ENCODE results near the gene RBFOX2. TPM values are rescaled to one million over a fixed set of nuclear protein-coding genes. Genes with fewer than 3 reads are reported as not detected.

Gene RBFOX2
- total and polyA plus RNA-seq, 2 experiments from 2014 or later: 299 to 339 TPM

DNA sequence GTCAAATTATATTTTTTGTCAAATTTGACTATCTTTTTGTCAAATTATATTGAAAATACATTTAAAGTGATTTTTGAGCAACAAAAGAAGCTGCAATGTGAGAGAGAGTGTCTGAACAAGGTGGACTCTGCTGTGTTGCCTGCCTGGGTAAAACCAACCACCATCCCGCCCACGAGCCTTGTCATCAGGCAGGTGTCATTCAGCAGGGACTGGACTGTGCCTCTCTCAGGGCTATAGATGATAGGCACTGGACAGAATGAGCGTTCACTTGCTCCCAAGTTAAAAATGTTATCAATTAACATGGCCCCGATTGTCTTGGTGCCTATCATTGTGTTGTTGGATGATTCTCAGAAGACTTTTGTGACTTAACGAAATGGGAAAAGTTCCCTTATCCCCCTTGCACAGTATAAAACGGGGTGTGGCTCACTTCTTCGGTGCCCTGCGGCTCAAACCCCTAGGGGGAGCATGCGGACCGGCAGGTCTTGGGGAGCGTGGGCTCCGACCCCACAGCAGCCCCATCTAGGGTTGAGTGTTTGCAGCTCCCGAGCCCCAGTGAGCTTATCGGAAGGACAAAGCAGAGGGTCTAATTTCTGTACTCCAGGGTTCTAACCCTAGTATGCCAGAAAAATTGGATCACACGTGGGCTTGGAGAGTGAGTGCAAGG, 309.3 kb downstream of the RBFOX2 start:
- Histone ChIP-seq H3K27me3 (no peaks in the 10 kb centered on the region), H3K27ac (no peak overlapping the region), H3K9me3 (ENCODE audit: low read depth) (no peaks in the 10 kb centered on the region), H3K4me1 (ENCODE audit: low read depth) (no peaks in the 10 kb centered on the region), H3K4me3 (no peak overlapping the region), H3K36me3 (no peaks in the 10 kb centered on the region)
- no peak for DNase-seq (ENCODE audit: low read depth in 1 of 2, low spot score in 1 of 2)
- TF ChIP-seq, protein P1, sequence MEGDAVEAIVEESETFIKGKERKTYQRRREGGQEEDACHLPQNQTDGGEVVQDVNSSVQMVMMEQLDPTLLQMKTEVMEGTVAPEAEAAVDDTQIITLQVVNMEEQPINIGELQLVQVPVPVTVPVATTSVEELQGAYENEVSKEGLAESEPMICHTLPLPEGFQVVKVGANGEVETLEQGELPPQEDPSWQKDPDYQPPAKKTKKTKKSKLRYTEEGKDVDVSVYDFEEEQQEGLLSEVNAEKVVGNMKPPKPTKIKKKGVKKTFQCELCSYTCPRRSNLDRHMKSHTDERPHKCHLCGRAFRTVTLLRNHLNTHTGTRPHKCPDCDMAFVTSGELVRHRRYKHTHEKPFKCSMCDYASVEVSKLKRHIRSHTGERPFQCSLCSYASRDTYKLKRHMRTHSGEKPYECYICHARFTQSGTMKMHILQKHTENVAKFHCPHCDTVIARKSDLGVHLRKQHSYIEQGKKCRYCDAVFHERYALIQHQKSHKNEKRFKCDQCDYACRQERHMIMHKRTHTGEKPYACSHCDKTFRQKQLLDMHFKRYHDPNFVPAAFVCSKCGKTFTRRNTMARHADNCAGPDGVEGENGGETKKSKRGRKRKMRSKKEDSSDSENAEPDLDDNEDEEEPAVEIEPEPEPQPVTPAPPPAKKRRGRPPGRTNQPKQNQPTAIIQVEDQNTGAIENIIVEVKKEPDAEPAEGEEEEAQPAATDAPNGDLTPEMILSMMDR (IDR thresholded peaks at IDR 0.05; ENCODE audit: low read depth, low read length): no peak

DNA sequence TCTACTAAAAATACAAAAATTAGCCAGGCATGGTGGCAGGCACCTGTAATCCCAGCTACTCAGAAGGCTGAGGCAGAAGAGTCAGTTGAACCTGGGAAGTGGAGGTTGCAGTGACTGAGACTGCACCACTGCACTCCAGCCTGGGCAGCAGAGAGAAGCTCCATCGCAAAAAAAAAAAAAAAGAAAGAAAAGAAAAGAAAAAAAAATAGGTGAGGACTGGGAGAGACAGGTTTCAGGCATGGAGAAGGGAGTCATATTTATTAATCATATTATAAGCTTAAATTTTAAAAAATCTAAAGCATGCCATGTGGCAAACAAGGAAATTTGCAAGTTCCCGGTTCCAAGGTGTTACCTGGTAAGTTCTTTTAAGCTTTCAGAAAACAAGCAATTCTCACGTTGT, 311.1 kb downstream of the RBFOX2 start, which contains the start of gene APOL5:
Gene APOL5, plus strand, starts transcription at position 301 of the 400 bp plus-strand sequence. Its CDS starts 0 bp downstream, at position 301.
- Histone ChIP-seq H3K27me3 (no peaks in the 10 kb centered on the region), H3K9me3 (ENCODE audit: low read depth) (no peaks in the 10 kb centered on the region), H3K36me3 (no peaks in the 10 kb centered on the region), H3K4me3 (no peak within 1 kb of the TSS), H3K4me1 (ENCODE audit: low read depth) (no peaks in the 10 kb centered on the region), H3K27ac (no peak within 1 kb of the TSS)
- TF ChIP-seq, protein P1 (IDR thresholded peaks at IDR 0.05; ENCODE audit: low read depth, low read length): no peak
- DNase-seq (ENCODE audit: low read depth in 1 of 2, low spot score in 1 of 2): no peak

DNA sequence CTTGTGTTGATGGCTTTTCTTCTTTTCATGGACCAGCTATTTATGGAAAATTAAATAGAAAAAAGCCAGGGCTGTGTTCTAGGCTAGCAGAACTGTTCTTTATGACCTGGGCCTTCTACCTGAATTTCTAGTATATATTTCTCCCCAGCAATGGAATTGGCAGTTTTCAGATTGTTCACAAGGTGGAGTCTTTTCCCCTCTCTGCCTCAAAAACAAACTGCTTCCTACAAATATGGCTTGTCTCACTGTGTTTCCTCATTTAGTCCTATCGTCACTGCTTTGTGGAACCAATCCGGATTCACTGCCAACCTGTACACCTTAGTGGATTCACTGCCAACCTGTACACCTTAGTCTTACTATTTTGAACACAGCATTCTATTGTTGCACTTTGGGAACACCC, 316.0 kb downstream of the RBFOX2 start:
- no peaks in the 10 kb centered on the region for H3K36me3 ChIP-seq
- no peaks in the 10 kb centered on the region for H3K4me1 ChIP-seq (ENCODE audit: low read depth)
- no peaks in the 10 kb centered on the region for H3K27me3 ChIP-seq
- H3K9me3 ChIP-seq (ENCODE audit: low read depth): no peaks in the 10 kb centered on the region
- TF ChIP-seq, protein P1 (IDR thresholded peaks at IDR 0.05; ENCODE audit: low read depth, low read length): no peak
- no peak for DNase-seq (ENCODE audit: low read depth in 1 of 2, low spot score in 1 of 2)
- no peak overlapping the region for H3K27ac ChIP-seq
- no peak overlapping the region for H3K4me3 ChIP-seq

DNA sequence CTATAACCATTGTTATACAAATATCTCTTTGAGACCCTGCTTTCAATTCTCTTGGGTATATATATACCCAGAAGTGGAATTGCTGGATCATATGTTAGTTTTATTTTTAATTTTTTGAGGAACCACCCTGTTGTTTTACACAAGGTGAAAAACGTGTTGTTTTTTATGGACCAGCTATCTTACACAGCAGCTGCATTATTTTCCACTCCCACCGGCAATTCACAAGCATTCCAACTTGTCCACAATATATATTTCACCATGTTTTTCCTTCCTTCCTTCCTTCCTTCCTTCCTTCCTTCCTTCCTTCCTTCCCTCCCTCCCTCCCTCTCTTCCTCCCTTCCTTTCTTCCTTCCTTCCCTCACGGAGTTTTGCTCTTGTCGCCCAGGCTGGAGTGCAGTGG, 317.3 kb downstream of the RBFOX2 start:
- Histone ChIP-seq H3K27ac (no peak overlapping the region), H3K27me3 (no peaks in the 10 kb centered on the region), H3K4me1 (ENCODE audit: low read depth) (no peaks in the 10 kb centered on the region), H3K4me3 (no peak overlapping the region), H3K9me3 (ENCODE audit: low read depth) (no peaks in the 10 kb centered on the region), H3K36me3 (no peaks in the 10 kb centered on the region)
- TF ChIP-seq, protein P1 (IDR thresholded peaks at IDR 0.05; ENCODE audit: low read depth, low read length): no peak
- no peak for DNase-seq (ENCODE audit: low read depth in 1 of 2, low spot score in 1 of 2)

DNA sequence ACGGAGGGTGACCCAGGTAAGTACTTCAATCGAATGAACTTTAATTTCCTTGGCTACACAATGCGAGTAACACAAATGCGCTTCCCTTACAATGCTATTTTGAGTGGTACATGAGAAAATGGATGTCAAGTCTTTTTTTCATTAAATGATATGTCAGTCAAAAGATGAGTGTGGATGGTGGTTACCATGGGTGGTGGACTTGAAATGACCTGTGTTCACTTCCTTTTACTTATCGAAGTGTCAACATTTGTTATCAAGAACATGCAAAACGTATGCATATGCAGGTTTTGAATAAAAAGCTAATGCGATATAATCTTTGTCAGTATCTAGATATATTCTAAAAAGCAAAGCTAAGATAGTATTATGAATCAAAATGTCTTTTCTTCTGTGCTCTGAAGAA, 319.7 kb downstream of the RBFOX2 start:
- no peaks in the 10 kb centered on the region for H3K4me1 ChIP-seq (ENCODE audit: low read depth)
- no peak overlapping the region for H3K27ac ChIP-seq
- no peak overlapping the region for H3K4me3 ChIP-seq
- H3K27me3 ChIP-seq: no peaks in the 10 kb centered on the region
- no peaks in the 10 kb centered on the region for H3K9me3 ChIP-seq (ENCODE audit: low read depth)
- DNase-seq (ENCODE audit: low read depth in 1 of 2, low spot score in 1 of 2): no peak
- no peaks in the 10 kb centered on the region for H3K36me3 ChIP-seq
- TF ChIP-seq, protein P1 (IDR thresholded peaks at IDR 0.05; ENCODE audit: low read depth, low read length): no peak

All from cardiac muscle cell (in vitro differentiated cells and primary cell).